ENCODE measurements around the gene ELMO2.

Gene ELMO2

GRCh38 chr20:46332373-46333160 lies 73.8 kb downstream of the ELMO2 start:
- no peak for DNase-seq (ENCODE audit: low read depth in 2 of 2)

- DNase-seq (ENCODE audit: low read depth in 2 of 2): no peak
Observed at GRCh38 chr20:46331611-46332361, 74.6 kb downstream of the ELMO2 start.

GRCh38 chr20:46330831-46331371 lies 75.5 kb downstream of the ELMO2 start:
- DNase-seq (ENCODE audit: low read depth in 2 of 2): no peak

- no peak for DNase-seq (ENCODE audit: low read depth in 2 of 2)
Observed at GRCh38 chr20:46330072-46330763, 76.2 kb downstream of the ELMO2 start.

- DNase-seq (ENCODE audit: low read depth in 2 of 2): no peak
Observed at GRCh38 chr20:46328200-46328882, 78.1 kb downstream of the ELMO2 start.

GRCh38 chr20:46327557-46327956 lies 78.9 kb downstream of the ELMO2 start:
- DNase-seq (ENCODE audit: low read depth in 2 of 2): no peak

GRCh38 chr20:46325789-46326188 lies 80.6 kb downstream of the ELMO2 start:
- no peak for DNase-seq (ENCODE audit: low read depth in 2 of 2)

- no peak for DNase-seq (ENCODE audit: low read depth in 2 of 2)
Observed at GRCh38 chr20:46324960-46325703, 81.3 kb downstream of the ELMO2 start.

- DNase-seq (ENCODE audit: low read depth in 2 of 2): no peak
Observed at GRCh38 chr20:46324379-46324778, 82.0 kb downstream of the ELMO2 start.

GRCh38 chr20:46323557-46323956 lies 82.9 kb downstream of the ELMO2 start:
- DNase-seq (ENCODE audit: low read depth in 2 of 2): no peak

GRCh38 chr20:46322641-46323040 lies 83.8 kb downstream of the ELMO2 start:
- no peak for DNase-seq (ENCODE audit: low read depth in 2 of 2)

- no peak for DNase-seq (ENCODE audit: low read depth in 2 of 2)
Observed at GRCh38 chr20:46317685-46318177, 88.7 kb downstream of the ELMO2 start.

GRCh38 chr20:46316984-46317684 lies 89.3 kb downstream of the ELMO2 start:
- no peak for DNase-seq (ENCODE audit: low read depth in 2 of 2)
